Bronchial epithelial cell (primary cell): ENCODE results near the gene CRYGC. TPM values are rescaled to one million over a fixed set of nuclear protein-coding genes. Genes with fewer than 3 reads are reported as not detected.
A peak's percentile ranks its signal among the peaks of the same experiment; 100 is the strongest.

Source experiments
- DNase-seq: peaks from one replicate; pipeline ENCODE4 v3.0.0-alpha.2; 2010; ENCODE audit warnings: low read depth
- FAIRE-seq: peaks from 2 replicates; lab custom pipeline; 2011; peaks lifted over from hg19 to GRCh38; lab: Jason Lieb, UNC
- H3K27me3 ChIP-seq: 2 replicates; pipeline ENCODE4 v1.5.1; 2011; ENCODE audit warnings: low read length; ENCODE audit not compliant: control insufficient read depth, insufficient read depth
- H3K36me3 ChIP-seq: 2 replicates; pipeline ENCODE4 v1.5.1; 2011; ENCODE audit warnings: low read length; ENCODE audit not compliant: control insufficient read depth, insufficient read depth
- H3K4me3 ChIP-seq: 2 replicates; pipeline ENCODE4 v1.5.1; 2011; ENCODE audit warnings: mild to moderate bottlenecking, low read depth, low read length, control low read depth
- total RNA-seq: library from RNA; depleted of rRNA; stranded (reverse); fragments of >200 nt; gene quantifications from 2 replicates; pipeline ENCODE4 v1.2.1, GENCODE V29; 2014
- TF ChIP-seq, protein P1 (sequence below): IDR thresholded peaks from 2 replicates; pipeline ENCODE4 v1.5.1; 2011; ENCODE audit warnings: mild to moderate bottlenecking, moderate library complexity, low read length, control low read depth, inconsistent platforms; ENCODE audit not compliant: insufficient read depth, severe bottlenecking

Gene CRYGC
- total RNA-seq, 1 donor from 2014 or later, result not detected

DNA sequence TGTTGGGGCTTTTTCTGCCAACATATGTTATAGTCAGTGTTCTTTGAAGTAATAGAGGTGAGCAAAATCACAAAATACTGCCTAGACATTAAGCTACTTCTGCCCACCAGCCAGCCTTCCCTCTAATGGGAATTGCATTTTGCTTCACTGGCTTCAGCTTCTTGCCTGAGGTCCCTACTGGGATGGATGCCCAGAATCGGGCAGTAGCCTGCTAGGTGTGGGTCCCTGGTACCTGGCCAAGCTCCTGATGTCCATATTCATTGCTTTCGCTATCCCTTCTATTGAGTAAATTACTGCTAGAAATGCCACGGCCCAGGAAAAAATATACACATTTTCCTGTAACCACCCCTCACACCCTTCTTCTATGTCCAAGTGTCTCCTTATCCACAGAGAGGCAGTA lies 32.3 kb downstream of the CRYGC start:
- DNase-seq (no peak), FAIRE-seq (no peak)
- H3K4me3 ChIP-seq, result no peak overlapping the region
- no peaks in the 10 kb centered on the region for H3K27me3 ChIP-seq
- TF ChIP-seq, protein P1, sequence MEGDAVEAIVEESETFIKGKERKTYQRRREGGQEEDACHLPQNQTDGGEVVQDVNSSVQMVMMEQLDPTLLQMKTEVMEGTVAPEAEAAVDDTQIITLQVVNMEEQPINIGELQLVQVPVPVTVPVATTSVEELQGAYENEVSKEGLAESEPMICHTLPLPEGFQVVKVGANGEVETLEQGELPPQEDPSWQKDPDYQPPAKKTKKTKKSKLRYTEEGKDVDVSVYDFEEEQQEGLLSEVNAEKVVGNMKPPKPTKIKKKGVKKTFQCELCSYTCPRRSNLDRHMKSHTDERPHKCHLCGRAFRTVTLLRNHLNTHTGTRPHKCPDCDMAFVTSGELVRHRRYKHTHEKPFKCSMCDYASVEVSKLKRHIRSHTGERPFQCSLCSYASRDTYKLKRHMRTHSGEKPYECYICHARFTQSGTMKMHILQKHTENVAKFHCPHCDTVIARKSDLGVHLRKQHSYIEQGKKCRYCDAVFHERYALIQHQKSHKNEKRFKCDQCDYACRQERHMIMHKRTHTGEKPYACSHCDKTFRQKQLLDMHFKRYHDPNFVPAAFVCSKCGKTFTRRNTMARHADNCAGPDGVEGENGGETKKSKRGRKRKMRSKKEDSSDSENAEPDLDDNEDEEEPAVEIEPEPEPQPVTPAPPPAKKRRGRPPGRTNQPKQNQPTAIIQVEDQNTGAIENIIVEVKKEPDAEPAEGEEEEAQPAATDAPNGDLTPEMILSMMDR, result no peak
- H3K36me3 ChIP-seq, result no peaks in the 10 kb centered on the region

DNA sequence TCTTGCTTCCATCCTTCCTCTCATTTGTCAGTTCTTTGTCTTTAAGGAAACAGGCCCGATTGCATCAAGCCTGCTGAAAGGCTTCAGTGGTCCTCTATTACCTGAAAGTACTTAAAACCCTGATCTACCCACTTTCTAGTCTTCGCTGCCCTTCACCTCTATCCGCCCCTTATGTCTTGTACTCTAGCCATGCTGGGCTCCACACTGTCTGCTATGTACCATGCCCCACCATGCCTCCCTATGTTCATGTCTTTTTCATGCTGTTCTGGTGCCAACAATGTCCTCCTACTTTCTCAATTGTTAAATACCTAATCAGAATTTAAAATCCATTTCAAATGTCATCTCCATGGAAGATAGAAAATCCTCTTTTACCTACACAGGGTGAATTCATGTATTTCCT lies 33.5 kb downstream of the CRYGC start:
- no peak overlapping the region for H3K4me3 ChIP-seq
- FAIRE-seq (no peak), DNase-seq (no peak)
- H3K36me3 ChIP-seq, result no peaks in the 10 kb centered on the region
- TF ChIP-seq, protein P1, result no peak
- no peaks in the 10 kb centered on the region for H3K27me3 ChIP-seq

DNA sequence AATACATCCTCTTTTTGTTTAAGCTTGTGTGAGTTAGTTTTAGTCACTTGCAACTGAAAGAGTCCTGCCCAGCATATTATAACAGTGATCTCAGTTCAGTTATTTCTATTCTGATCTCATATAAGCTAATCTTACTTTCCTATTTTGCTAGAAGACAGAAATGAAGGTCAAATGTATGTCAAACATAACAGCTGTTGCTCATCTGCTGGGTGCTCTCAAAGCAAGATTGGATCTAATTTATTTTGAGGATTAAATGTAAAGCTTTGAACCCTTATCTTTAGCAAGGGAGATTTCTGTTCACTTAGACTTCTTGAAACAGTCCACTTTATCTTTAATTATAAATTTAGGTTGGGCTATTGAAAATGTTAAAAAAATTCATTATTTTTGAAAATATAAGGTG lies 36.5 kb downstream of the CRYGC start:
- no peak for FAIRE-seq
- Histone ChIP-seq H3K27me3 (no peaks in the 10 kb centered on the region), H3K36me3 (no peaks in the 10 kb centered on the region), H3K4me3 (no peak overlapping the region)
- TF ChIP-seq, protein P1, result no peak
- DNase-seq, result no peak

DNA sequence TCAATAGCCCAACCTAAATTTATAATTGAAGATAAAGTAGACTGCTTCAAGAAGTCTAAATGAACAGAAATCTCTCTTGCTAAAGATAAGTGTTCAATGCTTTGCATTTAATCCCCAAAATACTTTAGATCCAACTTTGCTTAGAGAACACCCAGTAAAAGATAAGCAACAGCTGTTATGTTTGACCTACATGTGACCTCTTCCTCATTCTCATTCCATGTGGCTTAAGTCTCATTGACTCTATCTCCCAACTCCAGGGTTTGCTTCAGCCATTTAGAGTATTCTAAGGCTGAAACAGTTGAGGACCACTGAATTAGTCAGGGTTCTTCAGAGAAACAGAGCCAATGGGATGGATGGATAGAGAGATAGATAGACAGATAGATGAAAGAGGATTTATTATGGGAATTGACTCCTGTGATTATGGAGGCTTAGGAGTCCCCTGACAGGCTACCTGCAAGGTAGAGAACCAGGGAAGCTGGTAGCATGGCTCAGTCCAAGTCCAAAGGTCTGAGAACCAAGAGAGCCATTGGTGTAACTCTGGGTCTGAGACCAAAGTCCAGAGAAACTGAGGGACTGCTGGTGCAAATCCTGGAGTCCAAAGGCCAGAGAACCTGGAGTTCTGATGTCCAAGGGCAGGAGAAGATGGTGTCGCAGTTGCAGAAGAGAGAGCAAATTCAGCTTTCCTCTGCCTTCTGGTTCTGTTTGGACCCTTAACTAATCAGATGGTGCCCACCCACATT lies 37.4 kb downstream of the CRYGC start:
- TF ChIP-seq, protein P1, result no peak
- no peak for FAIRE-seq

DNA sequence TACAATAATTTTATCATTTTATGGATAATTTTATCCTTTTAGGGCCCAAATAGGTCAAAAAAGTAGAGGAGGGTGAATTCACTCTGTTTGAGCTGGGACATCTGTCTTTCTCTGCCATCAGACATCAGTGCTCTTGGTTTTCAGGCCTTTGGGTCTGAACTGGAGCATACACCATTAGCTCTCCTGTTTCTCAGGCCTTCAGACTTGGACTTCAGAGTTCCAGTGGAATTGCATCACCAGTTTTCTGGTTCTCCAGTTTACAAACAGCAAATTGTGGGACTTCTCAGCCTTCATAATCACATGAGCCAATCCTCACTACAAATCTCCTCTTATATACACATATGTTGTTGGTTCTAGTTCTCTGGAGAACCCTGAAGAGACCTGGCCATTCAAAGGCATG lies 39.2 kb downstream of the CRYGC start:
- FAIRE-seq, result no peak
- no peak for DNase-seq
- TF ChIP-seq, protein P1, result no peak
- Histone ChIP-seq H3K36me3 (no peaks in the 10 kb centered on the region), H3K4me3 (no peak overlapping the region), H3K27me3 (no peaks in the 10 kb centered on the region)

More for the DNA sequence above, 37.4 kb downstream of the CRYGC start:
- Histone ChIP-seq H3K4me3 (no peak overlapping the region), H3K36me3 (no peaks in the 10 kb centered on the region), H3K27me3 (no peaks in the 10 kb centered on the region)
- DNase-seq, result no peak

DNA sequence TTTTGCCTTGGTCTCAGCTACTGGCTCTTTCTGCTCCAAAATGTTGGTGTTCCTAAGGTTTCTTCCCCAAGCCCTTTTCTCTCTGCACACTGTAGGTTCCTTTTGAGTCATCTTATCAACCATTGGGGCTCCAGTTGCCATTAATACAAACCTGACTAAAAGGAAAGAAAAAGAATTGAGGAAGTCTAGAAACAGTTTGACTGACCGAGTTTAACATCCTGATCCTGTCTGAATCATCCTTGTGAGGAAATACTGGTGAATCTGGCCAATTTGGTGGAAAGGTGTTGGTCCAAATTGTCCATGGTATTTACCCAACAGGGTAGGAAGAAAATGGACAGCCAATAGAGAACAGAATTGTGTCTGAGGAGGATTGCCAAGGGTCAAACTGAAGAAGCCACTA lies 43.6 kb downstream of the CRYGC start:
- FAIRE-seq, result no peak
- H3K27me3 ChIP-seq, result no peaks in the 10 kb centered on the region
- DNase-seq, result peak; percentile 23
- H3K4me3 ChIP-seq, result no peak overlapping the region
- H3K36me3 ChIP-seq, result no peaks in the 10 kb centered on the region
- TF ChIP-seq, protein P1, result no peak
